CD14-positive monocyte (primary cell): ENCODE measurements around the gene TRIM62. TPM values are rescaled to one million over a fixed set of nuclear protein-coding genes. Genes with fewer than 3 reads are reported as not detected.

Source experiments
- DNase-seq, 3 donors: peaks; one replicate each; pipeline ENCODE4 v3.0.0-alpha.2; 2011 to 2022
- H2AFZ ChIP-seq: 2 replicates; pipeline ENCODE4 v1.6.0; 2012; ENCODE audit warnings: mild to moderate bottlenecking, low read depth, low read length, inconsistent platforms; ENCODE audit not compliant: insufficient read depth, poor library complexity, severe bottlenecking
- H3K27ac ChIP-seq, 2 donors: 1 replicate in 1 of 2; 2 replicates in 1 of 2; pipeline ENCODE4 v1.5.1; 2012 to 2013; ENCODE audit warnings: low read length in 2 of 2, control low read depth in 1 of 2, inconsistent platforms in 1 of 2, low read depth in 1 of 2, mild to moderate bottlenecking in 1 of 2
- H3K27me3 ChIP-seq, 2 donors: one replicate each; pipeline versions ENCODE4 v1.6.0 to v1.6.1; 2011 to 2013; ENCODE audit warnings: low read length in 2 of 2; ENCODE audit not compliant: control insufficient read depth in 2 of 2, insufficient read depth in 2 of 2
- H3K36me3 ChIP-seq, 2 donors: replicated peaks in 1 of 2; 1 replicate in 1 of 2; 2 replicates in 1 of 2; pipeline versions ENCODE4 v1.5.1 to v1.6.1; 2012 to 2013; ENCODE audit warnings: low read length in 2 of 2, control low read depth in 1 of 2, inconsistent platforms in 1 of 2, mild to moderate bottlenecking in 1 of 2; ENCODE audit not compliant: insufficient read depth in 2 of 2, control insufficient read depth in 1 of 2
- H3K4me1 ChIP-seq, 2 donors: 1 replicate in 1 of 2; 2 replicates in 1 of 2; pipeline versions ENCODE4 v1.5.1 to v1.6.1; 2012 to 2013; ENCODE audit warnings: low read length in 2 of 2, control low read depth in 1 of 2, inconsistent platforms in 1 of 2, mild to moderate bottlenecking in 1 of 2, moderate library complexity in 1 of 2; ENCODE audit not compliant: insufficient read depth in 2 of 2, control insufficient read depth in 1 of 2
- H3K4me2 ChIP-seq: replicated peaks from 2 replicates; pipeline ENCODE3; 2012; ENCODE audit warnings: low read length, moderate library complexity, mild to moderate bottlenecking; ENCODE audit not compliant: poor library complexity, severe bottlenecking; ENCODE audit errors: extremely low read depth
- H3K4me3 ChIP-seq, 3 experiments: fragments of 200-600 bp in 1 of 3; sonication (generic) in 1 of 3; replicated peaks in 1 of 3; 1 replicate in 2 of 3; 2 replicates in 1 of 3; pipeline ENCODE4 v1.5.1; 2011 to 2013; ENCODE audit warnings: low read length in 3 of 3, mild to moderate bottlenecking in 3 of 3, control low read depth in 2 of 3, low read depth in 2 of 3, inconsistent platforms in 1 of 3, moderate library complexity in 1 of 3
- H3K79me2 ChIP-seq: 2 replicates; pipeline ENCODE4 v1.6.0; 2012; ENCODE audit warnings: mild to moderate bottlenecking, control low read depth, inconsistent platforms, low read length, moderate library complexity; ENCODE audit not compliant: insufficient read depth
- H3K9ac ChIP-seq: 2 replicates; pipeline ENCODE4 v1.6.0; 2017; ENCODE audit warnings: low read length, mild to moderate bottlenecking; ENCODE audit not compliant: insufficient read depth, poor library complexity, severe bottlenecking
- H3K9me3 ChIP-seq, 2 donors: replicated peaks in 1 of 2; 1 replicate in 1 of 2; 2 replicates in 1 of 2; pipeline versions ENCODE4 v1.5.1 to v1.6.1; 2012 to 2013; ENCODE audit warnings: low read length in 2 of 2, control low read depth in 1 of 2; ENCODE audit not compliant: control insufficient read depth in 1 of 2, insufficient read depth in 1 of 2
- H4K20me1 ChIP-seq: 2 replicates; pipeline ENCODE4 v1.6.0; 2012; ENCODE audit warnings: mild to moderate bottlenecking, low read length, control low read depth, moderate library complexity; ENCODE audit not compliant: insufficient read depth
- H3K27ac Mint-ChIP-seq, 7 donors: one replicate each; pipeline ENCODE4 v1.8.0; 2020; ENCODE audit warnings: mild to moderate bottlenecking in 7 of 7, mixed read lengths in 7 of 7, moderate library complexity in 6 of 7, inconsistent platforms in 2 of 7
- H3K27me3 Mint-ChIP-seq, 3 donors: one replicate each; pipeline ENCODE4 v1.8.0; 2021 to 2022; ENCODE audit warnings: low read depth in 3 of 3, mild to moderate bottlenecking in 3 of 3, mixed read lengths in 3 of 3, moderate library complexity in 3 of 3, inconsistent platforms in 1 of 3
- H3K36me3 Mint-ChIP-seq, 2 donors: one replicate each; pipeline ENCODE4 v1.8.0; 2020; ENCODE audit warnings: mixed read lengths in 2 of 2, inconsistent platforms in 1 of 2, mild to moderate bottlenecking in 1 of 2
- H3K4me1 Mint-ChIP-seq: one replicate; pipeline ENCODE4 v1.8.0; 2020; ENCODE audit warnings: mild to moderate bottlenecking, mixed read lengths
- H3K4me3 Mint-ChIP-seq, 2 donors: one replicate each; pipeline ENCODE4 v1.8.0; 2020; ENCODE audit warnings: mild to moderate bottlenecking in 2 of 2, mixed read lengths in 2 of 2, moderate library complexity in 1 of 2
- H3K9me3 Mint-ChIP-seq, 7 donors: one replicate each; pipeline ENCODE4 v1.8.0; 2020 to 2022; ENCODE audit warnings: mixed read lengths in 7 of 7, mild to moderate bottlenecking in 6 of 7, moderate library complexity in 6 of 7, inconsistent platforms in 2 of 7
- CTCF ChIP-seq: fragments of 200-600 bp; IDR thresholded peaks from one replicate; pipeline ENCODE4 v1.8.0; 2022; ENCODE audit warnings: antibody characterized with exemption, mild to moderate bottlenecking
- WGBS: methylation state at CpG from one replicate; pipeline ENCODE4 v1.1.5; 2013; ENCODE audit warnings: missing lambda C conversion rate; ENCODE audit not compliant: insufficient coverage; 5-methylcytosine and 5-hydroxymethylcytosine counted together
- intact Hi-C, 2 donors: fragments of 100-400 bp; cut with micrococcal nuclease; formaldehyde crosslinking; loops; one replicate each; pipeline versions ENCODE4 v1.15.0 to v1.15.1; 2023
- polyA plus RNA-seq, 3 donors: library from polyadenylated mRNA; depleted of rRNA in 1 of 3; unstranded in 2 of 3; stranded (reverse) in 1 of 3; fragments of 300-500 nt in 2 of 3; fragments of >200 nt in 1 of 3; fragmentation: Illumina TruSeq in 2 of 3; gene quantifications; 1 replicate in 2 of 3; 2 replicates in 1 of 3; pipeline ENCODE4 v1.2.3, GENCODE V29; 2012 to 2021

The TRIM62 gene
- polyA plus RNA-seq, 3 donors, result 1.7 to 8.1 (median 2.1) TPM

- Histone ChIP-seq H2AFZ (no peak overlapping the region), H3K9ac (no peak overlapping the region), H3K4me2 (no peak overlapping the region), H3K9me3 (no peaks in the 10 kb centered on the region), H3K27me3 (peaks cover 2 to 3% of the 10 kb centered on the region in 2 donors), H3K4me1 (no peaks in the 10 kb centered on the region), H3K4me3 (no peak overlapping the region), H3K36me3 (no peaks in the 10 kb centered on the region), H3K27ac (no peak overlapping the region), H4K20me1 (no peaks in the 10 kb centered on the region), H3K79me2 (no peaks in the 10 kb centered on the region)
- WGBS, result no CpG with 5 or more reads among the region's 2 CpGs
- Mint-ChIP-seq H3K9me3 (peaks cover 0 to 7% (median under 1%) of the 10 kb centered on the region in 7 donors), H3K36me3 (no peaks in the 10 kb centered on the region), H3K27me3 (peaks cover 11 to 36% (median 17%) of the 10 kb centered on the region in 3 donors), H3K4me1 (no peaks in the 10 kb centered on the region), H3K27ac (no peak overlapping the region), H3K4me3 (no peak overlapping the region)
- TF ChIP-seq CTCF, result no peak
- intact Hi-C loops, result no loop called here
- no peak for DNase-seq
These were observed 24.5 kb upstream of the TRIM62 start for GRCh38 chr1:33206340-33206739.

- H3K4me2 ChIP-seq, result no peak overlapping the region
- no peaks in the 10 kb centered on the region for H3K9me3 ChIP-seq
- peaks cover under 1 to 5% of the 10 kb centered on the region in 2 donors for H3K27me3 ChIP-seq
- no peak for TF ChIP-seq CTCF
- Mint-ChIP-seq H3K9me3 (peaks cover 0 to 11% (median 4%) of the 10 kb centered on the region in 7 donors), H3K4me1 (no peaks in the 10 kb centered on the region), H3K27ac (no peak overlapping the region), H3K36me3 (no peaks in the 10 kb centered on the region), H3K27me3 (peaks cover 15 to 27% (median 18%) of the 10 kb centered on the region in 3 donors), H3K4me3 (no peak overlapping the region)
- no peak for DNase-seq
- H3K4me3 ChIP-seq, result no peak overlapping the region
- intact Hi-C loops, result no loop called here
- H4K20me1 ChIP-seq, result no peaks in the 10 kb centered on the region
- H3K36me3 ChIP-seq, result no peaks in the 10 kb centered on the region
- H3K4me1 ChIP-seq, result no peaks in the 10 kb centered on the region
- H3K9ac ChIP-seq, result no peak overlapping the region
- H3K27ac ChIP-seq, result no peak overlapping the region
- no peaks in the 10 kb centered on the region for H3K79me2 ChIP-seq
- no peak overlapping the region for H2AFZ ChIP-seq
- no CpG with 5 or more reads among the region's 2 CpGs for WGBS
These were observed 13.7 kb upstream of the TRIM62 start for GRCh38 chr1:33195556-33195955.
